ENCODE data around the gene TRPM4.
"Not testable (repeated sequence)": the region's sequence is repeated elsewhere in the genome, so short reads cannot be mapped to it uniquely, and the experiment has no call there.

The TRPM4 gene

GRCh38 chr19:49157445-49158224 is at the start of gene TRPM4:
TRPM4 (plus strand) TSS chr19:49157792; CDS start chr19:49157867, 75 bp downstream.
- no peak for DNase-seq (ENCODE audit: extremely low read depth in 1 of 2, low read depth in 1 of 2)

GRCh38 chr19:49109051-49109450 is 48.5 kb upstream of the TRPM4 start:
- DNase-seq (ENCODE audit: extremely low read depth in 1 of 2, low read depth in 1 of 2), result no peak

DNA sequence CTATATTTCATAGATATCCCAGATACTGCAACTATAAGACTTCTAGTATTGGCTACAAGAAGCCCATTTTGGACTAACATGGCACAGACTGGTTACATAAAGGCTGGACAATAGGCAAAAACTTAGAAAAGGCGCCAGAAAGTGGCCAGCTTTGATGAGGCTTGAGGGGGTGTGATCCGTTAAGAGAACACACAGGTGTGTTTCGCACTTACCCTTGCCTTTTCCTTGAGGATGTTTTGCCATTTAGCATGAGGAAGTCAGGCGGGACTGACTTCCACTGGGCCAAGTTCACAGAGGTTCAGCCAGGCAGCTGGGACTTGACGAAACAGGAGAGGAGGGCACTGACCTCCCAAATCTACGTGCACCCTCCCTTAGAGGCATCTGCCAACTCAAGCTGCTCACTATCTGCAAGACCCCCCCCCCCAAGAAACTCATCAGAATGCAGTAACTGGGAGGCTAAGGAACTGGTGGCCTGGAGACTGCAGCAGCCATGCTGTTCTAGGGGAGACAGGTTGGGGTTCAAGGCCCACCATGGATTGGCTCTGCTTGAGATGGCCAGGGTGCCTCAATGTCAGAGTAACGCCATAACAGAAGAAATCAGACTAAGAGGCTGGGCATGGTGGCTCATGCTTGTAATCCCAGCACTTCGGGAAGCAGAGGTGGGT is 47.9 kb upstream of the TRPM4 start:
- DNase-seq (ENCODE audit: extremely low read depth in 1 of 2, low read depth in 1 of 2), result no peak

- DNase-seq (ENCODE audit: extremely low read depth in 1 of 2, low read depth in 1 of 2), result no peak
Observed at GRCh38 chr19:49110567-49110966, 47.0 kb upstream of the TRPM4 start.

GRCh38 chr19:49111218-49111998 is 46.2 kb upstream of the TRPM4 start:
- no peak for DNase-seq (ENCODE audit: extremely low read depth in 1 of 2, low read depth in 1 of 2)

- DNase-seq (ENCODE audit: extremely low read depth in 1 of 2, low read depth in 1 of 2), result peak in 1 of 2 donors; percentile 59
Observed at GRCh38 chr19:49113762-49114629, 43.6 kb upstream of the TRPM4 start, which contains the start of gene LIN7B. LIN7B (plus strand) TSS chr19:49114370; CDS start chr19:49114405, 35 bp downstream.

DNA sequence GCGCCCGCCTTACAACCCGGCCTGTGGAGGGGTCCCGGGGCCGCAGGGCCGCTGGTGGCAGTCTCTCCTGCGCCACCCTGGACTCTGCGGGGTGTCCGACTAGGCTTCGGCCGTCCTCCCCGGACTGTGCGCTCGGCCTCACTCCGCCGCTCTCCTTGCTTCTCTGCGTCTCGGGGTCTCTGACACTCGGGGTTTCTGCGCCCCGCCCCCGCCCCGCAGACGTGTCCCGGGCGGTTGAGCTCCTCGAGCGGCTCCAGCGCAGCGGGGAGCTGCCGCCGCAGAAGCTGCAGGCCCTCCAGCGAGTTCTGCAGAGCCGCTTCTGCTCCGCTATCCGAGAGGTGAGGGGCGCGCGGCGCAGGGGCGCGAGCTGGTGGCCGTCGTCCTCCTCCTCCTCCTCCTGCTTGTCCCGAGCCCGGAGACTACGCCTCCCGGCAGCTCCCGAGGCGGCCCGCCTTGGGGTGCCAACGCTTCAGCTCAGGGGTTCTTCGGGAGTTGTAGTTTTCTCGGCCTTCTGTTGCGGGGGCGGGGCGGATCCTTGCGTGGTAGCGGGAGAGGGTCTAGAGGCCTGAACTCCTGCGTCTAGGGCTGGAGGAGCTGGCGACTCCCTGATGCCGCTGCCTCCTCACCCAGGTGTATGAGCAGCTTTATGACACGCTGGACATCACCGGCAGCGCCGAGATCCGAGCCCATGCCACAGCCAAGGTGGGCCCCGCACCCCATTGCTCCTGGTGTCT is 42.8 kb upstream of the TRPM4 start:
- no peak for DNase-seq (ENCODE audit: extremely low read depth in 1 of 2, low read depth in 1 of 2)

GRCh38 chr19:49116544-49116943 is 41.0 kb upstream of the TRPM4 start:
- DNase-seq (ENCODE audit: extremely low read depth in 1 of 2, low read depth in 1 of 2), result no peak

DNA sequence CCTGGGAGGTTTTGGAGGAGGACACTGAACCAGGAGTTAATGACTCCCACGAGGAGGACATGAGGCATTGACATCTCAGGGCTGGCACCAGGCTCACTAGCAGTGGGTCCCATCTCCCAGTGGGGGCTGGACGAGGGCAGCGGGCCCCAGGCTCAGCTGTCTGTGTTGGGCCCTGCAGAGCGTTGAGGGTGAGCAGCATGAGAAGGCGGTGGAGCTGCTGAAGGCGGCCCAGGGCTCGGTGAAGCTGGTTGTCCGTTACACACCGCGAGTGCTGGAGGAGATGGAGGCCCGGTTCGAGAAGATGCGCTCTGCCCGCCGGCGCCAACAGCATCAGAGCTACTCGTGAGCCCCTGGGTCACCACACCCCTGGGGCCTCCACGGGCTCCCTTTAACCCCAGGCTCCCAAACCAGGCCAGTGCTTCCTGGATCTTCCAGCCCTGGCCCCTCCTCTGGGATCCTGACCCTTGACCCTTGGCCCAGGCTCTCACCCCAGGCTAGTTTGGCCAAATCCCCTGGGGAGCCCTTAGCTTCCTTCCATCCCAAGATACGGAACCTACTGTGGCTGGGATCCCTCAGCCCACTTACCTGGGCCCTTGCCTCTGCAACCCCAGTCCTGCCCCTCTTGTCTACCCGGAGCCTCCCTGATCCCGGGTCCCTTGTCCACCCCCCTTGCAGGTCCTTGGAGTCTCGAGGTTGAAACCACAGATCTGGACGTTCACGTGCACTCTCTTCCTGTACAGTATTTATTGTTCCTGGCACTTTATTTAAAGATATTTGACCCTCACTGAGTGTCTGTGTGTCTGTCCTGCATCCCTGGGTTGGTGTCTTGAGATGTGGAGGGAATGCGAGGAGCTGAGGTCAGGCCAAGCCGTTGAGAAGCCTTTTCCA is 39.7 kb upstream of the TRPM4 start:
- no peak for DNase-seq (ENCODE audit: extremely low read depth in 1 of 2, low read depth in 1 of 2)

- peak; percentile 87 to 92 for DNase-seq (ENCODE audit: extremely low read depth in 1 of 2, low read depth in 1 of 2)
Observed at GRCh38 chr19:49118565-49119410, 38.8 kb upstream of the TRPM4 start, which contains the start of gene C19orf73. C19orf73 (minus strand) TSS chr19:49119143; CDS start chr19:49119022, 121 bp downstream.

- DNase-seq (ENCODE audit: extremely low read depth in 1 of 2, low read depth in 1 of 2), result no peak
Observed at GRCh38 chr19:49119411-49120324, 37.9 kb upstream of the TRPM4 start, which contains the start of gene PPFIA3. PPFIA3 (plus strand) TSS chr19:49119544; CDS start chr19:49127874, 8,330 bp downstream.

GRCh38 chr19:49120325-49120683 is 37.3 kb upstream of the TRPM4 start:
- DNase-seq (ENCODE audit: extremely low read depth in 1 of 2, low read depth in 1 of 2), result no peak

DNA sequence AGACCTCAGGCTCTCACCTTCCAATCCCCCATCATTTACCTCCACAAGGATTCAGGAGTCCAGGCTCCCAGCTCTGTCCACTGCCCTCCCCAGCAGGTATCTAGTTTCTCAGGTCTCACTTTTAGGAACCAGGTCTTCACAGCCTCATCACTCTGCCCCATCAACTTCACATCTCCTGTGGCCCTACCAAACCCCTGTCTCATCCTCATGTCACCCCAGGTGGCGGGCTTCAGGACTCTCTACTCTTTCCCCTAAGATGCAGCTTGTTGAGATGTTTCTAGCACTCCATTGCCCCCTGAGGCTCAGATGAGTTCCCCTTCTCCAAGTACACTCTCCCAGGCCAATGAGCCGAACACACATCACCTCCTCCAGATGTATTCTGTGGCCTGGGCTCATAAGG is 36.7 kb upstream of the TRPM4 start:
- DNase-seq (ENCODE audit: extremely low read depth in 1 of 2, low read depth in 1 of 2), result no peak

DNA sequence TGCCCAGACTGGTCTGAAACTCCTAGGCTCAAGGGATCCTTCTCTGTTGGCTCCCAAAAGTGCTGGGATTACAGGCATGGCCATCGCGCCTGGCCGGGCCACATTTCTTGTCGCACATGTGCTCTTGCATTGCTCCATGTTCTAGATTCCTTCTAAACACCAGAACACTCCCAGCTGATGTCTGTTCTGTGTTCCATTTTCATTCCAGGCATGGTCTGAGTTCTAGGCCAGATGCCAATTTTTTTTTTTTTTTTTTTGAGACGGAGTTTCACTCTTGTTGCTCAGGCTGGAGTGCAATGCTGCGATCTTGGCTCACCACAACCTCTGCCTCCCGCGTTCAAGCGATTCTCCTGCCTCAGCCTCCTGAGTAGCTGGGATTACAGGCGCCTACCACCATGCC is 35.8 kb upstream of the TRPM4 start:
- not testable (repeated sequence) for DNase-seq (ENCODE audit: extremely low read depth in 1 of 2, low read depth in 1 of 2)

DNA sequence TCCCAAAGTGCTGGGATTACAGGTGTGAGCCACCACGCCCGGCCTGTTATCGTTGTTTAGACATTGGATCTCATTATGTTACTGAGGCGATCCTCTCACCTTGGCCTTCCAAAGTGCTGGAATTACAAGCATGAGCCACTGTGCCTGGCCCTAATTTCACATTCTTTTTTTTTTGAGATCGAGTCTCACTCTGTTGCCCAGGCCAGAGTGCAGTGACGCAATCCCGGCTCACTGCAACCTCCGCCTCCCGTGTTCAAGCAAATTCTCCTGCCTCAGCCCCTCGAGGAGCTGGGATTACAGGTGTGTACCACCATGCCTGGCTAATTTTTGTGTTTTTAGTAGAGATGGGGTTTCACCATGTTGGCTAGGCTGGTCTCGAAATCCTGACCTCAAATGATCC is 34.3 kb upstream of the TRPM4 start:
- DNase-seq (ENCODE audit: extremely low read depth in 1 of 2, low read depth in 1 of 2), result not testable (repeated sequence)

DNA sequence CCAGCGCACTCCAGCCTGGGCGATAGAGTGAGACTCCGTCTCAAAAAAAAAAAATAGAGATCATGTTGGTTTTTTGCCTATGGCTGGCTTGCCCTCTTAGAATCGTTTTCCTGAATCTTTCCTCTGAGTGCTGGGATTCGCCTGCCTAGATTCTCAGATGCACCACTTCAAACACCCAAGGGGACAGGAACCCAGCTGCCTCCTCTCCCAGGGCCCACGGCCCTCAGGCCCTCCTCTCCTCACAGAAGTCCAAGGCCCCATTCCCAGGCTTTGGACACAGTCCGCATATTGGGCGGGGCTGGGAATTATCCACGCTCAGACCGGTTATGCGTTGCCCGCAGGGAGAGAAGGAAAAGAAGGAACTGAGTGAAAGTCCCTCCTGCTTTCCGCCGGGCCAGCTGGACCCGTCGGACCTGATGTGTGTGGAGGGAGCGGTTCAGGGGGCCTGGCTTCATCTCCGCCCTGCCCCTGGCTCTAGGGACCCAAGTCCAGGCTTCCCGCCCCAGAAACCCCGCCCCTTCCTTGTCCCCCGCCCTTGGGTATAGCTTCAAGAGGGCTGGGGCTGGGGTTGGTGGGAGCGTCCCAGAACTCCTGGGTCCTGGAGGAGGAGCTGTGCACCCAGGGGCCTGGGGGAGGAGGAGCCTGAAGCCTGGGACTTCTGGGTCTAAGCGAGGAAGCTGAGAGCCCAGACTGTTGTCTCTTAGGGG is 32.4 kb upstream of the TRPM4 start:
- DNase-seq (ENCODE audit: extremely low read depth in 1 of 2, low read depth in 1 of 2), result no peak
